ENCODE measurements around the gene COPS2.
"Not testable (repeated sequence)": the region's sequence is repeated elsewhere in the genome, so short reads cannot be mapped to it uniquely, and the experiment has no call there.

COPS2 gene

DNA sequence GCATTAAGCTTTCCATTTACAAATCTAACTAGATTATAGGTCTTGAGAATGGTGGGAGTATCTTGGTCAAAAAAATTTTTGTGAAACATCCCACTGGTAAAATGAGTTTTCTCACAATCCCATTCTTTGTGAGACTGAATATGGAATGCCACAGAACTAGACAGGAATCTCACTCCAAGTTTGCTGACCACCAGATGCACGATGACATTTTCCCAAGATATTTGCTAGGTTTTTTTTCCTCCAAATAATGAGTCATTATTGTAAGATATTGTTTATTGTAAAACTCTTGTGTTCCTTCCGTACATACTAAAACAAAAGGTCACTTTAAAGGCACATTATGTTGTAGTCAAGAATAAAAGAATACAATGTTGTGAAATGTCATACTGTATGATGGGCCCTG lies 53.9 kb downstream of the COPS2 start:
- no peak for DNase-seq

DNA sequence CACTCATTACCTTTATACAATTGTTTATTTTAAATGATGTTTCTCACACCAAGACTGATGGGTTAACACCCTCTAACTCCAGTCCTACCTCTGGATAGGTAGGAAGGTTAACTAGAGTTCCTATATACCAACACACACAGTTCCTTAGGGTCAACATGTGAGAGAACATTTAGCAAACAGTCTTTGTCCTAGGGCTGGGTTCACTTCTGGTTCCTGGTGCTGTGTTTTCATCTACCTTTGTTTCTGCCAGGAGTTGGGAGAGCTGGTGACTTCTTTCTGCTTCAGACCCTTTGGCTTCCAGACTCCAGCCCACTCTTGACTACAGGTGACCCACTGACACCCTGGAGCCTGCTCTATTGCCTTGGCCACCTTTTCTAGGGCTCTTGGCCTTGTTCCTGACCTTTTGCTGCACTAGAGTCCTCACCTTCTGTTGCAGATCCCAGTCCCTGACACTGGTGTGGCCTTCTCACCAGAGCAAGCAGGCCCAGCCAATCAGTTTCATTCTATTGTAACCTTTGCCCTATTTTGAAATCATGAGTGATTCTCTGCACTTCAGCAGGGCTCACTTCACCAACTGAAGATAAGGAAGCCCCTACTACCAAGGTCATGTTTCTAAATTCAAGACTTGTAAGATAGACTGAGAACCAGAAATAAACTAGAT lies 59.2 kb downstream of the COPS2 start:
- no peak for DNase-seq

DNA sequence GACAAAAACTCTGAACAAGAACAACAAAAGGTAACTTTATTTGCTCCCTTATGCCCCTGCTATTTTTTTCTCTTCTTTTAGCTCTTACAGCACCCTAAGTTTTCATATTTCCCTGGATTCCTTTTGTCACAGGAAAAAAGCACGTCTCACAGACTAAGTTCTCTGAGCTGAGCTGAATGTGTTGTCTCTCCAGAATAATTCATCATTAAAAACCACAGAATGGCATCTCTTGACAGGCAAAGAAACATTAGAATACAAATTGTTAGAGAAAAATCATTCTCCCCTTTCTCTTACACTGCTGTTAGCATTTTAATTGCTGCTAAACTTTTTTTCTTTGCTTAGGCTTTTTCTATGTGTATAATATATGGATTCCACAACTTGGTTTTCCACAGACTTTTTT lies 60.5 kb downstream of the COPS2 start:
- no peak for DNase-seq

DNA sequence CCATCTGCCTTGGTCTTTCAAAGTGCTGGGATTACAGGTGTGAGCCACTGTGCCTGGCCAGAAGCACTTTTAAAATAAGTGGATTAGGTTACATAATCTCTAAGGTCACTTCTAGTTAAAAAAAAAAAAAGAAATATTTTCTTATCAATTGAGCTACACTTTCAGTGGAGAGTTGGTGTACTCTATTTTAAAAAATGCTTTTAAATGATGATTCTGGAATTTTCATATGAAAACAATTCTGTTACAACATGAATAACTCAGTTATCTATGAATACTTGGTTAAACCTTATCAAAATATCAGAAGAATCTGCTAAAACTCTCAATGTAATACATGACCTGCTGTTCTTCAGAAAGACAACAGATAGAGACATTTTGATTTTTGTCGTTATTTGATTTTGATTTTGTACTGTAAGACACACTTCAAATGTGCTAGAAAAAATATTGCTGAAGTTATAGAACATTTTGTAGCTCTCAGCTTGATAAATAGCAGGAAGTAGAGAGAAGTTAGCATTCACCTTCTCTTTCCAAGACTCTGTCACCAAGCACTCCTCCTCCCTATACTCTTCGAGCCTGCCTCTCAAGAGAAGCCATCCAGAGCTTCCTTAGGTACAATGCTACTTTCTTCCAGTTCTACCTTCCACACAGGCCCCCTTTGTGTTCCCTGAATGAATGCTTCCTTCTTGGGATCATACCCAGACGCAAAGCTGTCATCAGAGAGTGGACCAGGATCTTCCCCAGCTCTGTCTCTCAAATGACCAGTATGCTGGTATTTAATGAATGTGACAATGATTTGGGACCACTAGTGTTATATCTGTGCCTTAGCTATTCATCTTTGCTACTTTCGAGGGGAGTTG lies 61.9 kb downstream of the COPS2 start:
- DNase-seq = no peak

DNA sequence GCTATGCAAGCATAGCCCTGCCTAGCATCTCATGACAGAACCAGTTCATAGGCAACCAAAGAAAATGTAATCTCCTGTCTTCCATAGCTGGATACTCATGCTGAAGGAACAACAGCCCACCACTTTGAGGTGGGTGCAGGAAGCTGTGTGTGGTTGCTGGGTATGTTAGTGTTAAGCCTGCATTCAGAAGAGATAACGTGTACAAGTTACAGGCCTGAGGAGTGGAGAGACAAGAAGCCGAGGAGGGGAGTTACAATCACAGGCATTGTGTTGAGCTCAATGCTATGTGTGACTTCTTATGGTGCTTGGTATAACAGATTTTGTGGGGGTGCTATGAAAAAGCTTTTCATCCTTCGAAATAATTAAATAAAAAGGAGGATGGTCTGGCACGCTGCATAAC lies 66.4 kb downstream of the COPS2 start:
- DNase-seq = no peak

DNA sequence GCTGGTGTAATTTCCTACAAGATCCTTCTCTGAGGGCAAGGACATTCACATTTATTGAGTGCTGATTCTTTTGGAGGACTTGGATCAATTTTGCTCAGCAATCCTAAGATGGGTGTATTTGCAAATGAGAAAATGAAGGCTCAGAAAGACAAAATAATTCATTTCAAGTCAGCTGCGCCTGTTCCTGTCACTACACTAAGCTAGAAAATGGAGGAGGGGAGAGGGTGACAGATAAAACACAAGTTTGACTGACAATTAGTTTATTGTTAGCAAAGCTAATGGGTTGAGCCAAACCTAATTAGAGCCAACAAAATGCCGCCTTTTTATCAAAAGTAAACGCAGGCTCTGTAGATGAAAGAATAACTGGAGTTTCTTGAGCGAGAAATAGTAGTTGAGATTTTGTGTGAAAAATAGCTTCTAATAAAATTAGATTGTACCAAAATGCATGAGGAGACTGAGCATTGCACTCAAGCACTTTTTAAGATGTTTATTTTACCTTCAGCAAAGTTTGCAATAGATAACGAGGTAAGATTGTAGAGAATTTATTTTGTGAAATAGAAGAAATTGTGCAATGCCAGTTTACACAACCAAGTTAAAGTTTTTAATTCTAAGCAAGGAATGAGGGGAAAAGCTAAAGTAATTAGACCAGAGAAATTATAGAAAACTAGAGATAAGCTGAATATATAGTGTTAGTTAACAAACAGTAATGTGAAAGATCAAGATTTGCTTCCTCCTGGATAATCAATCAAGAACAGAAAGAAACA lies 69.5 kb downstream of the COPS2 start:
- DNase-seq = no peak

DNA sequence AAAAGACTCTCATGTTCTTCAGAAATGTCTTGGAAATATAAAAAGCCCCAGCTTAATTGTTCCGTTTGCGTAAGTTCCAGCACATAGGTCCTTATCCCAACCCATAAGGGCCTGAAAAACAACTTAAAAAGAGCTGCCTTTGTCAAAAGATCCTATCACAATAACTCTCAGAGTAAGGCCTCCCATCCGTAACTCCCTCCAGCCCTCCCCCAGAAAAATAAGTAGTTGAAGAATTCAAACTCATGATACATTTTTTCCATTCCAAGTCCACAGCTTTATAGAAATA lies 71.2 kb downstream of the COPS2 start:
- DNase-seq = no peak

DNA sequence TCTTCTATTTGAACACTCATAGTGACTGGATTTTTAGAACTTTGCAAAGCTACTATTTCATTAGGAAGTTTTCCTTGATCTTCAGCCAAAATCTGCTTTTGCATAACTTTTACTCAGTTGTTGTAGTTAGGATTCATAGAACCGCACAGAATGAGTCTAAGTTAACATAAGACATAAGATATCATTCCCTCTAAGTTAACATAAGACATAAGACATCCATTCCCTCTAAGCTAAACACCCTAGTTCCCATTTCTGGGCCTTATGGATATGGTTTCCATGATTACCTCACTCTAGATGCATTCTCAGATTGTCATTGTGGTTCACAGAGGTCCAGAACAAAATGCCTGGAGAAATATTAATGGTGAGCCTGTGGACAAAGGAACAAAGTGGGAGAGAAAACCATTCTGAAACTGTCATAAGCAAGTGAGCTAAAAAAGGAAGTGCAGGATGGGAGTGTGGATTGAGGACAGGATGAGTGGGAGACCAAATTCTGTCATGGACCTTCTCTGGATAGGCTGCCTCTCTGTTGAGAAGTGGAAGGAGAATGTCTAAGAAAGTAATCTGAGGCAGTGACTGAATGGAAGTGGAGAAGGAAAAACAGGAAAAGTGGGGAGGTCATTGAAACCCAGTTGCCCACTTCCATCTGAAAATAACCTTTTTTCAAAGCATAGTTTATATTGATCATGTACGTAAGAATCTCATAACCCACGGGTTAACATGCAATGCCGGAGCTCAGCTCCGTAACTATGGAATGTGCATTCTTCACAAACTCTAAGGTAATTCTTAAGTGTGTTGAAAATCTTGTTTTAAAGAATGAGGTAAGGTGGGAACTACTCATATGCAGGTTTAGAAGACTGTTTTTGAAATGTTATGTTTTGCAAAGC lies 71.8 kb downstream of the COPS2 start:
- no peak for DNase-seq

DNA sequence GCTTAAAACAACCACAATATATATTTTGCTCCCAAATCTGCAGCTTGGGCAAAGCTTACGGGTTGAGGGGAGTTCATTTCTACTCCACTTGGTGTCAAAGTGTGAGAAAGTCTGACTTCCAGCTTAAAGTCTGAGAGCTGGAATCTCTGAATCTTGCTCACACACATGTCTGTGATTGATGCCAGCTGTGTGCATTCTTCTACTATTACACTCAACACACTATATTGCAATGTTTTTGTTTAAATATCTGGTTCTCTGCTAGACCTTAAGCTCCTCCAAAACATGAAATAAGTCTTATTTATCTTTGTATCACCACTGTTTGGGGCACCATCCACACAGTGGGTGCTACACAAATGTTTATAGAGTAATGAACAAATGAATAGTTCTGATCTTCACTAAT lies 72.4 kb downstream of the COPS2 start:
- DNase-seq = no peak

DNA sequence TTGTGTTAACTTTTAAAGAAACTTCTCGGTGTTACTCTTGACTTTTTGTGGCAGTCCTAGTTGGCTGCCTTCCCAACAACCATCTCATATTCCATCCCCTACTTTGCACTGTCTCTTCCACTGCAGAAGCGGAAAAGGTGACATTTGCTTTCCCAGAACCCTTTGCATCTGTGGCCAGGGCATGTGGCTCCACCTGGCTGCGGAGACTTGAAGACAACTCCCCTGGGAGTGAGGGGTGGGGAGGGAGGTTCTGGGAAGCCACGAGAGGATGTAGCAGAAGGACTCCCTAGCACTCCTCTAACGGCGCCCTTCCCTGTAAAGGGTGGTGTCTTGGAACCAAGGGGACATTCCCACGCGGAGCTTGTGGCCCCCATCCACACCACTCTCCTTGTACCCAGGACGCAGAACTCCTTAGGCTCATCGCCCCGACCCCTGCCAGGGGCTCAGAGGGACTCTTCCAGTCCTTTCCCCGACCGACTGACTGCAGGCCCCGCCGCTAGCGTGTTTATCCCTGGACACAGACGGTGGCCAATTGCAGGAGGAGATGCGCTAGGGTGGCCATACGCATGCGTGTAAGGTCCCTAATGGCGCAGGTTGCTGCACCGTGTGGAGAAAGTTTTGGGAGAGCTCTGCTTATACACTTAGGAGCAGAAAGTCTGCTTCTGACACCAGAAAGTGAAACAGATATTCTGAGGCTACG lies 75.9 kb downstream of the COPS2 start:
- DNase-seq = no peak

DNA sequence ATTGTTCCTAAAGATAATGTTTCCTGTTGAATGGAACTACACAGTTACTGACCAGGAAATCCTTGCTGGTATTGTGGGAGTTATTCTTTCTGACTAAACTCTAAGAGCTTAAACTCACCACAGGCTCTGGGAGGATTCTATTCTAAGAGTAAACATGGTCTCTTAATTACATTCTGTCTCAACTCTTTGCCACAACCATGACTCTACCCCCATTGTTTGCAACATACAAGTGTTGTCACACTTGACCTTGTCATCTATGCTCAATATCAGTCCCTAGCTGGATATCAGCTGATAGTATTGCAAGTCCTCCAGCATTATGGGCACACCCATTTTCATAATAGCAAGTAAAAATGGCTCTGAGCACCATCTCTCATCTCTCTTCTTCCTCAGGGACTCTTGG lies 79.5 kb downstream of the COPS2 start:
- no peak for DNase-seq

DNA sequence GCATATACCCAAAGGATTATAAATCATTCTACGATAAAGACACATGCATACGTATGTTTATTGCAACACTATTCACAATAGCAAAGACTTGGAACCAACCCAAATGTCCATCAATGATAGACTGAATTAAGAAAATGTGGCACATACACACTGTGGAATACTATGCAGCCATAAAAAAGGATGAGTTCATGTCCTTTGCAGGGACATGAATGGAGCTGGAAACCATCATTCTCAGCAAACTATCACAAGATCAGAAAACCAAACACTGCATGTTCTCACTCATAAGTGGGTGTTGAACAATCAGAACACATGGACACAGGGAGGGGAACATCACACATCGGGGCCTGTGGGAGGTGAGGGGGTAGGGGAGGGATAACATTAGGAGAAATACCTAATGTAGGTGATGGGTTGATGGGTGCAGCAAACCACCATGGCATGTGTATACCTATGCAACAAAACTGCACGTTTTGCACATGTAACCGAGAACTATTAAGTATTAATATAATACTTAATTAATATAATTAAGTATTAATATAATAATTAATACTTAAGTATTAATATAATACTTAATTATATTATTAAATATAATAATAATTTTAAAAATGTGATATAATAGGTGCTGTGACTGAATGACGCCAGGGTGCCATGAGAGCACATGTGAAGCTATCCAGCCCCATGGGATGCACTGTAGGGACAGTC lies 80.7 kb downstream of the COPS2 start:
- DNase-seq = not testable (repeated sequence)
